Stimulated activated CD4-positive, alpha-beta T cell treated with anti-CD3 and anti-CD28 coated beads, Interleukin-4, amount 100 ng/mL, for 4 hours (primary cell): ENCODE measurements around the gene LARGE2.
A peak's percentile ranks its signal among the peaks of the same experiment; 100 is the strongest.
"Not testable (repeated sequence)": the region's sequence is repeated elsewhere in the genome, so short reads cannot be mapped to it uniquely, and the experiment has no call there.

Source experiments
- DNase-seq, 2 experiments: peaks; one replicate each; pipeline ENCODE4 v3.0.0-alpha.2; 2020

LARGE2 gene

DNA sequence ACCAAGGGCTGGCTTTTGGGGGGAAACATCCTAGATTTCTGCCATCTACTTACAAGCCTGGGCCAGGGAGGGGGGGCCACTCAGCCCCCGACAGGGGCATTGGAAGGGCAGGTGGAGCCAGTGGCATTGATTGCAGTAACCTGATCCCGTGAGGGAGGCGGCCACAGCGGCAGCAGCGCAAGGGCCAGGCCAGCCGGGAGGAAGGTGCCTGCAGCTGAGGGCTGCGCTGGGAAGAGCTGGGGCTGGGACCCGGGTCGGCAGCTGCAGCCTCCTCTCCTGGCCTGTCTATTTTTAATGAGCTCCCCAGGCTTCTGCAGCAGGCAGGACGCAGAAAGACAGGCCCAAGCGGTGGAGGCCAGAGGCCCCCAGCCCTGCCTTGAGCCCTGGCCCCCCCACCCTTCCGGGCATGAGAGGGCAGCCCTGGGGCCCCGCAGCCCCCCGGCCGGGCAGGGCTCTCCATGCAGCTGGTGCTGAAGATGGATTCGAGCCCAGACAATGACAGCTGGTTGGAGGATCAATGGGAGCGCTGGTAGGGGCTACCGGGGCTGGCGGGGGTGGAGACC lies 26.0 kb upstream of the LARGE2 start:
- no peak for DNase-seq

DNA sequence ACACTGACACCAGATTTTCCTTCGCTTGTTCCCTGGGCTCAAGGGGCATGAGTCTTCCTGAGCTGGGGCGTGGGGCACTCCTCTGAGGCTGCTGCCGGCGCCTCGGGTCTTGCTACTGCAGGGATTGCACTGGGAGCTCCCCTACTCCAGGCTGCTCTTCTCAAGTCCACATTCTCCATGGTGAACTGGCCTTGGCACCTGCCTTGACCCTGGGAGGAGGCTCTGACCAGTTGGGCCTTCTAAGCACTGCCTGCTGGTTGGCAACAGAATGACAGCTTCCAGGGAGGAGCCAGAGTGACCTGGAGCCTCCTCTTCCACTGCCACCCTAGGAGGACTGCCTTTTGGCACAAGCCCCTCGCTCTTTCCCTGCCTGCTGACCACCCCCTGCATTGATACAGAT lies 24.9 kb upstream of the LARGE2 start:
- no peak for DNase-seq

DNA sequence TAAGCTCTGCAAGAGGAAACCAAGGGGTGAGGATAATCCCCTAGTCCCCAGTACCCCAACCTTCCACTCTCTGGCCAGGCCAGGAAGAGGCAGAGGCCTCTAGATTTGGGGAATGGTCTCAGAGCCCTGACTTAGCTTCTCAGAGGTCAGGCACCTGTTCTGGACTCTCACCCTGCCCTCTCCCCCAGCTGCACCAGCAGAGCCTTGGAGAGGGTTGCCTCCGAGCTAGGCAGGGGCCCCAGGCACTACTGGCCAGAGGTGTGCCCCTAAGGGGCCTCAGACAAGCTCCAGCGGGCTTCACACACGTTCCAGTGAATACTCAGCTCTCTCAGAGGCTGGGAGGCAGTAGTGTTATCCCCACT lies 23.4 kb upstream of the LARGE2 start:
- DNase-seq = no peak

DNA sequence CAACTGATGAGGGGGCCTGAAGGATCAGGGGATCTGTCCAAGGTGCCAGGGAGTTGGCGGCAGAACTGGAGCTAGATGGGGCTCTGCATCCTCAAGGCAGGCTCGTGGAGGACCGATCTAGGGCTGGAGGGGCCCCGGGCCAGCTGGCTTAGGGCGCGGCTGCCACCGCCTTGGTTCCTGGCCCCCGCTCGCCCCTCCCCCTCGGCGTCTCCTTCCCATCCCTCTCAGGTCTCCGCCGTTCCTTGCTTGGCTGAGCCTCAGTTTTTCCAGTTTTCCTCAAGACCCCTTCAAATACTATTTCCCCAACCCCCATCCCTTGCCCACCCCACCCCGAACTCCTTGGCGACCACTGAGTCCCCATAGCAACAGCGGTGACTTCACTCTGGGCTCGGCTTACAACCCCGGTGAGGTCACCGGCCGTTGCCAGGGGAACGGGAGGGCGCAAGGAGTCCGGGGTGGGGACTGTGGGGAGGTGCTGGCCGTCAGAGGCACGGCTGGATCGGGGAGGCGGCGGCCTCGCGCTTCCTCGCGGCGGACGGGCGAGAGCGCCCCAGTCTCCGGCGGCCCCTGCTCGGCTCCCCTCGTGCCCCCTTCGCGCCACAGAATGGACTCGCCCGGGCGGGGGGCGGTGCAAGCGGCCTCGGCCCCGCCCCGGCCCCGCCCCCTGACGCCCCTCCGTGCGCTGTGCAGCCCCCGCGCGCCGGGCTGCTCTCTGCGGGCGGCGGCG lies 22.8 kb upstream of the LARGE2 start:
- DNase-seq = peak; percentile 43 to 52

DNA sequence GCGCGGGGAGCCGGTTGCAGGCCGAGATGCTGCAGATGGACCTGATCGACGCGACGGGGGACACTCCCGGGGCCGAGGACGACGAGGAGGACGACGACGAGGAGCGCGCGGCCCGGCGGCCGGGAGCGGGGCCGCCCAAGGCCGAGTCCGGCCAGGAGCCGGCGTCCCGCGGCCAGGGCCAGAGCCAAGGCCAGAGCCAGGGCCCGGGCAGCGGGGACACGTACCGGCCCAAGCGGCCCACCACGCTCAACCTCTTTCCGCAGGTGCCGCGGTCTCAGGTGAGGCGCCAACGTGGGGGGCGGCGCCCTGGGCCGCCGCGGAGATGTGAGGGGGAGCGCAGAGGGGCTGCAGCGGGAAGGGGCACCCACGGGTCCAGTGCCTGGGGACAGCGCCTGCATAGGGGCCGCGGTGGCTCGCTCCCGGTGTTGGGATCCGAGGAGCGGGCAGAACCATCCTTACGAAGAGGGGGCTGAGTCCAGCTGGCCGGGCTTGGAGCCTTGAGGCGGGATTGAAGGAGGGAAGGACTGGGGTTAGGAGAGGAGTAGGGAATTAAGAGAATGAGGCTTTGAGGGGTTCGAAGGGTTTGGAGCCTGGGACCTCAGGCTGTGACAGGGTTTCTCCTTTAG lies 22.2 kb upstream of the LARGE2 start:
- not testable (repeated sequence) for DNase-seq

DNA sequence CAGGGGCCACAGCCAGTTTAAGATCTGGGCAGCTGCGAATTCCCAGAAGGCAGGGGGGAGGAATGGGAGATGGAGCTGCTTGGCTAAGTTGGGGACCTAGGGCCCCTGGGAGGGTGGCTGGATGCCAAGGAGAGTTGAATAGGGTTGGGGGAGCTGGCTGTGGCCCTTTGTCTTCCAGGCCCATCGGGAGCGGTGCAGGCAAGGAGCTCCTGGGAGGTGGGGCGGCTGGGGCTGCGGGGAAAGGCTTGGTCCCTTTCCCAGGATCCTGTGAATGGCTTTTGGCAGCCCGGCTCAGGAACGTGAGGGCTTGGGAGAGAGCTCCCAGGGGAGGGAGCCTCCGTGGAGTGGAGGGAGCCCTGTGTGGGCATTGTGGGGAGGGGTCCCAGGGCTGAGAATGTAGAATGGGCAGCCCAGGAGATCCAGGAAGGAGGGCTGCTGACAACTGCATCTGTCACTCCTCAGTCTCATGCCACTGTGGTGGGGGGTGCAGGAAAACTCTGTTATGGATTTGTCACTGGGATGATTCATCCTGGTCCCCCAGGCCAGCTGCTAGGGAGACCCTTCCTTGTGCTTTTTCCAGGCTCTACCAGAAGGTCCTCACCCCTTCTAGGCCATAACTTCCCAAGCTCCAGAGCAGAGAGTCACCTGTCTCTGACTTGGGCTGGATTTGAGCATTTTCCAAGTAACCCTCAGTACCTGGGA lies 21.4 kb upstream of the LARGE2 start:
- no peak for DNase-seq

DNA sequence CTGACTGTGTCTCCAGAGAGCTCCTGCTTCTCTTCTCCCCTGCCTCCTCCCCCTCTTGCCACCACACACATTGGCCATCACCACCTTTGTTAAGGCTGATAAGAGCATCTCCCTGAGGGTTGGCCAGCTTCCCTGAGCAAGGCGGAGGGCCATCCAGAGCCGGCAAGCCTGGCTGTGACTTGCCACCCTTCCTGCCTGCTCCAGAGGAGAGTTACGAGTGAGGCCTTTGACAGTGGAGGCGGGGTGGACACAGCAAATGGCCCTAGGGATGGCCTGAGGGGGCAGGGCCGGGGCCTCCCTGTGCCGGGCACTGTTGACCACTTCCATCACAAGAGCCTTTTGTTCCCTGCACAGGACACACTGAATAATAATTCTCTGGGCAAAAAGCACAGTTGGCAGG lies 20.8 kb upstream of the LARGE2 start:
- DNase-seq = no peak

DNA sequence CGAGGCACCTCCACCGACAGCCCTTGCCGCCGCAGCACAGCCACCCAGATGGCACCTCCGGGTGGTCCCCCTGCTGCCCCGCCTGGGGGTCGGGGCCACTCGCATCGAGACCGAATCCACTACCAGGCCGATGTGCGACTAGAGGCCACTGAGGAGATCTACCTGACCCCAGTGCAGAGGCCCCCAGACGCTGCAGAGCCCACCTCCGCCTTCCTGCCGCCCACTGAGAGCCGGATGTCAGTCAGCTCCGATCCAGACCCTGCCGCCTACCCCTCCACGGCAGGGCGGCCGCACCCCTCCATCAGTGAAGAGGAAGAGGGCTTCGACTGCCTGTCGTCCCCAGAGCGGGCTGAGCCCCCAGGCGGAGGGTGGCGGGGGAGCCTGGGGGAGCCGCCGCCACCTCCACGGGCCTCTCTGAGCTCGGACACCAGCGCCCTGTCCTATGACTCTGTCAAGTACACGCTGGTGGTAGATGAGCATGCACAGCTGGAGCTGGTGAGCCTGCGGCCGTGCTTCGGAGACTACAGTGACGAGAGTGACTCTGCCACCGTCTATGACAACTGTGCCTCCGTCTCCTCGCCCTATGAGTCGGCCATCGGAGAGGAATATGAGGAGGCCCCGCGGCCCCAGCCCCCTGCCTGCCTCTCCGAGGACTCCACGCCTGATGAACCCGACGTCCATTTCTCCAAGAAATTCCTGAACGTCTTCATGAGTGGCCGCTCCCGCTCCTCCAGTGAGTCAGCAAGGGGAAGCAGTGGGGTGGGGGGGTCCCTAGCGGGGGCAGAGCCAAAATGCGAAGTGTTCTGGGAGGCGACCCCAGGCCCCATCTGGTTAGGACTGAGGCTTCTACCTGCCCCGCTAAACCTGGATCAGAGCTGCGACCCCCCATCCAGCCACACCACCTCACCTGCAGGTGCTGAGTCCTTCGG lies 19.7 kb upstream of the LARGE2 start:
- no peak for DNase-seq

DNA sequence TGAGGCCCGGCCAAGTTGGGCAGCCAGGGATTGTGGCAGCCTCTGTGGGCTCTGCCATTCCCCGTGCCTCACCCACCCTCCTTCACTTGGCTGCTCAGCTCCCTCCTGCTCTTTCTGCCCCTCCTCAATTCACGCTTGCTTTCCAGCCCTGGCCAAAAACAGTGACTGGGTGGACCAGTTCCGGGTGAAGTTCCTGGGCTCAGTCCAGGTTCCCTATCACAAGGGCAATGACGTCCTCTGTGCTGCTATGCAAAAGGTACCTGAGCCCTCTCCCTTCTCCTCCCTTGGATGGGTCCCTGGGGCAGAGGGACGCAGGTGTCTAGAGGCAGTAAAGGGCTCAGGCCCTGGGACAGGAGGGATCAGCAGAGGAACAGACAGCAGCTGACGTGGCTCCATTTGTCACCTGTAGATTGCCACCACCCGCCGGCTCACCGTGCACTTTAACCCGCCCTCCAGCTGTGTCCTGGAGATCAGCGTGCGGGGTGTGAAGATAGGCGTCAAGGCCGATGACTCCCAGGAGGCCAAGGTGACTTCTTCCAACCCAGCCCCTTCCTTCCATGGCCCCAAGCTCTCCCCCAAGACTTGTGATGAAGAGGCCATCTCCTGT lies 18.0 kb upstream of the LARGE2 start:
- no peak for DNase-seq

DNA sequence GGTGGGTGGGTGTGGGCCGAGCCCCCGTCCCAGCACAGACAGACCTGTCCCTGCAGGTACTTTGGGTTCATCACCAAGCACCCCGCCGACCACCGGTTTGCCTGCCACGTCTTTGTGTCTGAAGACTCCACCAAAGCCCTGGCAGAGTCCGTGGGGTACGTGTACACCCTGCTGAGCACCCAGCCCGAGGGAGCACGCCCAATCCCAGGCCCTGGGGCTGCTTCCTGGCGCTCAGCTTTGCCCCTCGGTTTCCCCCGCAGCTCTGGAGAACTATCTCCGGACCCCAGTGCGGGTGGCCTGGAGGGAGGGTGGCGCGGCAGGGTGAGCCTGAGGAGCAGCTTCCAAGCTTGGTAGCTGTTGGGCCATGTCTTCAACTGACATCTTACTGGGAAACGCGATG lies 17.4 kb upstream of the LARGE2 start:
- DNase-seq = no peak

DNA sequence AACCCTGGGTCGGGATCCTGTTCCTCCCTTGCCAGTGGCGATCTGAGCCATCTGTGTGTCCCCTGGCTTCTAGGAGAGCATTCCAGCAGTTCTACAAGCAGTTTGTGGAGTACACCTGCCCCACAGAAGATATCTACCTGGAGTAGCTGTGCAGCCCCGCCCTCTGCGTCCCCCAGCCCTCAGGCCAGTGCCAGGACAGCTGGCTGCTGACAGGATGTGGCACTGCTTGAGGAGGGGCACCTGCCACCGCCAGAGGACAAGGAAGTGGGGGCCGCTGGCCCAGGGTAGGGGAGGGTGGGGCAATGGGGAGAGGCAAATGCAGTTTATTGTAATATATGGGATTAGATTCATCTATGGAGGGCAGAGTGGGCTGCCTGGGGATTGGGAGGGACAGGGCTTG lies 16.9 kb upstream of the LARGE2 start:
- DNase-seq = not testable (repeated sequence)

DNA sequence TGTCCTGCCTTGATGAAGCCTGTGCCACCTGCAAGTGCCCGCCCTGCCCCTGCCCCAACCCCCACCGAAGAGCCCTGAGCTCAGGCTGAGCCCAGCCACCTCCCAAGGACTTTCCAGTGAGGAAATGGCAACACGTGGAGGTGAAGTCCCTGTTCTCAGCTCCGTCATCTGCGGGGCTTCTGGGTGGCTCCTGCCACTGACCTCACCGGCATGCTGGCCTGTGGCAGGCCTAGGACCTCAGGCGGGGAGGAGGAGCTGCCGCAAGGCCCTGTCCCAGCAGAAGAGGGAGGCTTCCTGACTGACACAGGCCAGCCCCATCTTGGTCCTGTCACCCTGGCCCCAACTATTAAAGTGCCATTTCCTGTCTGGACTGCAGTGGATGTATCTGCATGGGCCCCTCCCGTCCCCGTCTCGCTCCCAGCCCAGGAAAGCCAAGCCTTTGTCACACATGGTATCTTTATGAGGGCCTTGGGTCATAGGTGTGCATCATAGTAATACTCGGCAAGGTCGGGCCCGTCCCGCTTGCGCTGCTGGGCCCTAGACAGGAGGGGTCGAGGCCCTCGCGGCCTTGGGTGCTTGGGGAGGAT lies 16.3 kb upstream of the LARGE2 start:
- DNase-seq = no peak

DNA sequence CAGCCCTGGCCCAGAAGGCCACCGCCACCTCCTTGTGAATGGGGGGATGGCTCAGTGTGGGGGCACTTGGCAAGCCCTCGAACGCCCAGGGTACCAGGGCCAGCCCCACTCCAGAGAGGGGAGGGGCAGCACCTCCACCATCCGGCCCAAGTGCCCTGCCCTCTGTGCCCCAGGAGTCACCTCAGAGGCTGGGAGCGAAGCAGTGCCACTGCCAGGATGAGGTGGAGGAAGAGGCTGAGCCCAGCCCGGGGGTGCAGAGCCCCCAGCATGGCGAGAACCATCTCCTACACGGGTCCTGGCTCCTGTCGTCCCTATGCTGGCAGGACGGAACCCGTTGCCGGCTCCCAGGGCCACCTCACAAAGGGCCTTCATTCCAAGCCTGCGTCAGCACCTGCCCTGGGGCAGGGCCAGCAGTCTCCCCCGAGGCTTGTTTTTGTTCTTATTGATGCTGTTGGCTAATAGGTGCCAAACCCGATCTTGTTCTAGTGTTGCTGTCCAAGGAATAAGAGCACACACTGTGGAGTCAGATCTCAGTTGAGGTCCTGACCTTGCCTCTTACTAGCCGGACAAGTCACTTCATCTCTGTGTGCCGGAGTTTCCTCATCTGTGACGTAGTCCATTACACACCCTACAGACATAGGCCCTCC lies 15.4 kb upstream of the LARGE2 start, which contains the start of gene FREY1:
TSS of gene FREY1 (minus strand) at position 307 of the 647 bp plus-strand sequence. CDS start at position 281, 26 bp downstream.
- DNase-seq = no peak

DNA sequence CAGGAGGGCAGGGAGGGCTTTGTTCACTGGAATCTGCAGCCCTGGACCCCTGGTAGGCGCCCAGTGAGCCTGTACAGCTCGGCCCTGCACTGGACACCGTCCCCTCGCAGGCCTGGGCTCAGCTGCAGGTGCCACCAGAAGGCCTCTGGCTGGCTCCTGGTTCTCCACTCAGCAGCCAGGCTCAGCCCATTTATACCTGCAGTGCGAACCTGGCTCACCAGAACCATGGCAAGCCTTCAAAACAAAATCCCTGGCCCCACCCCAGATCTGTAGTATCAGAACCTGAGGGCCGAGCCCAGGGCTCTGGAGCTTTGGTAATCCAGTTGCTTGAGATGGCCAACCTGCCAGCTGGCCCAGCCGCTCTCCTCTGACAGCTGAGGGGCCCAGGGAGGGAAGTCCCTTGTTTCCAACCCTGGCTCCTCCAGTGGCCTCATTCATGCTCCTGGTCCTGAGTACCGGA lies 14.5 kb upstream of the LARGE2 start:
- no peak for DNase-seq

DNA sequence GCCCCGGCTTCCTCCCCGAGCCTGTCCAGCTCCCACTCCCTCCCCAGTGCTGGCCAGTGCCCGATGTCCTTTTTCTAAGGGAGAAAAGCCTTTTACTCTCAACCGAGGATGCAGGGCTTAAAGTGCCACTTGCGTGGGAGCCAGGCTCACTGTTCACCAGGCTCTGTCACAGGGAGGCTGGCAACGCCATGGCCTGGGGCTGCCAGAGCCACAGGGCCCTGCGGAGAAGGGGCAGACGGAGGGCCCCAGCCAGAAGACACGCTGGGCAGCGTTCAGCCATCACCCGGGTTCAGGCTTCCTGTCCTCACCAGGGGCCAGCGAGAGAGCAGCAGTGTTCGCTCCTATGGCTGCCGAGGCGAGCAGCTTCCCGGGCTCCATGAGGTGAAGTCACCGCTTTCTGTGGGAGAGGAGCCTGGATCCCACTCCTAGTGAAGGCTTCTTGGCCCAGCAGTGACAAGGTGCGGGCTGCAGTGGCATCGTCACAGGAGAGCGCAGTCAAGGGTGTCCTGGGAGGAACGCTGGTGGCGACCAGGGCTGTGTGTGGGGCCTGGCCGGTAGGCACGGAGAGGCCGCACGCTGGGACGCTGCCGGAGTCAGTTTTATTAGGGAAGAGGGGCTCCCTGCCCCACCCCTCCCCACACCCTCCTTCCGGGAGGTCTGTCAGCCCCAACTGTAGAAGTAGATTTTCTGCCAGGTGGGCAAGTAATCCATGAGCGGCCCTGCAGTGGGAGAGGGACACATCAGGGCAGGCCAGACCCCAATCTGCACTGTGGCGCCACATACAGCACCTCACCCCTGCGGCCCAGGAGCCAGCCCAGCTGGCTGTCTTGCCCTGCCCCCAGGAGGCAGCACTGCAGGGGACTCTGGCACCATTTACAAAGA lies 12.6 kb upstream of the LARGE2 start:
- no peak for DNase-seq

DNA sequence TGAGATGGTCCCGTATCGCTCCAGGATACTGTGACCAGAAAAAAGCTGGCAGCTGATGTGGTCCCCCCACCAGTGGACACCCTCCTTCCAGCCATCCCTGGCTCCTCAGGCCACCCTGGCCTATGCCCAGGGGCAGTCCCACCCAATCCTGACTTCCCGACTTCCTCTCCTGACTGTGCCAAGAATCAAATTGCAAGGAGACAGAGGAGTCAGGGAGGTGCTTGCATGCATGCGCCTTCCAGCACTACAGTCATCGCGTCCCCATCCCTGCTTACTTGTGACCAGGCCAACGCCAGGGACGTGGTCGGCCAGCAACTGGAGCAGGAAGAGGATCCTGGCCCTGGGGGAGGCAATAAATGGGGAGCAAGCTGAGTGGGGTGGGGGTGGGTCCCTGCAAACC lies 11.8 kb upstream of the LARGE2 start:
- DNase-seq = no peak

DNA sequence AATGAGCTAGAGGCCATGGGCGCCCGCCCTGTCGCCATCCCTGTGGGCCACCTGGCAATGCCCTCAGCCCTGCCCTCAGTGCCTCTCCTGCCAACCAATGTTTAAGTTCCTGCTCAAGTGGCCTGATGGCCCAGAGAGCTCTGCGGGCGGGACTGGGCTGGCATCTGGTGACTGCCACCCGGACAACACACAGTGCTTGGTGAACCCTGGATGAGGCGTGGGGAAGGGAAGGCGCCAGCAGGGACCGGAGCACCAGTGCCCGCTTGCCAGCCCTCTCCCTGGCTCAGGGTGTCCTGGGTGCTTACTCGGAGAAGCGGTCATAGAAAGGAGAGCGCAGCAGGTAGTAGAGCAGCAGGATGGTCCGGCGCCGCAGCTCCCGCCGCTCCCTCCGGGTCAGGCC lies 8.9 kb upstream of the LARGE2 start:
- no peak for DNase-seq

DNA sequence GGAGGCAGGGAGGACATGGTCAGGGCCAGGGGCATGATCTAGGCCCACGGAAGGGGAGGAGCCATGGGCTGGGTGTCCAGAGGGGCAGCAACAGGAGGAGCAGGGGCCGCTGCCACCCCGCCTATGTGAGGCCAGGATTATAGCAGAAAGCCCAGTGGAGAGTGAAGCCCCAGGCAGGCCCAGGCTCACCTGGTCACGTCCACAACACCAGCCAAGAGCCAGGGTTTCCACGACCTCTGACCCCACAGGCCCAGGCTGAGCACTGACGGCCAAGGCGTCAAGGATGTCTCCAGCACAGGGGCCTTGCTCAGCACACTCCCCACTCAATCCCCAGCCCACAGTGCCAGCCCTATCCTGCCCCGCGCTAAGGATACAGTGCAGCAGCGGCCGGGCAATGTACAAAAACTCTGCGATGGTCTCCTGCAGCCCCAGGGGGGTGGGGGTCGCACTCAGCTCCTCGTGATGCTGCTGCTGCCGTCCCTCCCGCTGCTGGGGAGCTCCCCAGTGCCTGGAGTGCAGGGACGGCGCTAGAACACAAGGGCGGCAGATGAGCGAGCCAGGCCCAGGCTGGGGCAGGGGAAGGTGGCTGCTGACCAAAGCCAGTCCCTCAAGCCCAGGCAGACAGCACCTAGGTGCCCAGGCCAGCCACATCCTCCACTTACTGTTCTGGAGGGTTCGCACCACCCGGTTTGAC lies 8.4 kb upstream of the LARGE2 start:
- DNase-seq = no peak

DNA sequence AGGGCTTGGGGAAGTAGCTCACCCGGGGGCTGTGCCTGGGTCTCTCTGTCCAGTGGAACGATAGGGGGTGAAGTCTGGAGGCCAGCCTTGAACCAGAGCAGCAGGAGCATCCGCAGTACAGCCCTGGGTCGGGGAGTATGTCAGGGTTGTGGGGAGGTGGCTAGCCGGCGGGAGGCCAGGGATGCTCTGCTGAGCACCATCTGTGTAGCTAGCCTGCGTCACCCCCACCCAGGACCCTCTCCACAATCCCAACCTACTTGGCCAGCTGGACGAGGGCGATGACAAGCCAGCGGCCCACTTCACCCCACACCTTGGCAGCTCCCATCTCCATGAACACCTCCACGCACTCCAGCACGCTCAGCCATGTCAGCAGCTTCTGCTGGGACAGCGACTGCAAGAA lies 7.0 kb upstream of the LARGE2 start:
- no peak for DNase-seq

DNA sequence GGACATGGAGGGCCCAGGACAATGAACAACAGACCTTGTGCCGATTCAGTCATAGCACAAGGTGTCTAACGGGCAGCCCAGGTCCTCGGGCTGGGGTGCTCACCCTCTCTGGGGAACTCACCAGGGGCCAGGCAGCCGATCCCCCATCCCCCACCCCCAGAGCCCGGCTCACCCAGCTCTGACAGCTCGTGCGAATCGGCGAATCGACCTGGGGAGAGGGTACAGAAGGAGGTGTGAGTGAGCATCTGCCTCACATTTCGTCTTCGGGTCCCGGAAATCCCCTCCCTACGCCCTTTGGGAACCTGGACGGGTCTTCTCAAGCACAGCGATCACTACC lies 5.2 kb upstream of the LARGE2 start:
- no peak for DNase-seq
